IMR-90 (cell line): ENCODE measurements around the gene L1CAM. TPM values are rescaled to one million over a fixed set of nuclear protein-coding genes. Genes with fewer than 3 reads are reported as not detected.

Source experiments
- ATAC-seq: fragments of 200-7000 bp; cut with Tn5 transposase; 2 replicates; pipeline ENCODE4 v1.9.1; 2020; ENCODE audit warnings: low read depth, mild to moderate bottlenecking, moderate library complexity
- BruUV-seq: library from RNA; stranded (reverse); fragments of 400-500 nt; replicated peaks from 2 replicates; lab custom pipeline; 2021; lab: Mats Ljungman, UMichigan
- CTCF ChIA-PET: fragments of 300-600 bp; formaldehyde crosslinking; extraction: SDS; loops from one replicate; lab custom pipeline; 2021; ENCODE audit warnings: antibody characterized with exemption; lab: Yijun Ruan, JAX
- POLR2A ChIA-PET: fragments of 300-600 bp; sonication (Branson Sonifier 250); formaldehyde crosslinking; loops from one replicate; lab custom pipeline; 2022; ENCODE audit warnings: antibody characterized with exemption; ENCODE audit not compliant: unreplicated experiment; lab: Charles Lee
- DNase-seq: peaks from one replicate; pipeline ENCODE4 v3.0.0; 2013
- H2AFZ ChIP-seq: replicated peaks from 2 replicates; pipeline ENCODE3; 2013; ENCODE audit warnings: low read length, mild to moderate bottlenecking; ENCODE audit not compliant: poor library complexity
- H2AK5ac ChIP-seq: 2 replicates; pipeline ENCODE4 v1.6.1; 2013; ENCODE audit warnings: low read depth, low read length, inconsistent platforms
- H2AK9ac ChIP-seq: replicated peaks from 2 replicates; pipeline ENCODE3; 2013; ENCODE audit warnings: mild to moderate bottlenecking, low read depth, low read length, moderate library complexity; ENCODE audit not compliant: poor library complexity
- H2BK120ac ChIP-seq: 2 replicates; pipeline ENCODE4 v1.6.1; 2013; ENCODE audit warnings: low read depth, low read length, inconsistent platforms
- H2BK15ac ChIP-seq: 3 replicates; pipeline ENCODE4 v1.6.1; 2013; ENCODE audit warnings: low read depth, low read length, inconsistent platforms
- H2BK20ac ChIP-seq: 2 replicates; pipeline ENCODE4 v1.6.1; 2013; ENCODE audit warnings: low read depth, mild to moderate bottlenecking, inconsistent platforms, low read length, moderate library complexity
- H2BK5ac ChIP-seq: 2 replicates; pipeline ENCODE4 v1.6.1; 2013; ENCODE audit warnings: mild to moderate bottlenecking, low read depth, low read length, inconsistent platforms; ENCODE audit not compliant: poor library complexity, severe bottlenecking
- H3K14ac ChIP-seq: replicated peaks from 2 replicates; pipeline ENCODE4 v1.6.1; 2013; ENCODE audit warnings: low read depth, low read length, inconsistent platforms
- H3K18ac ChIP-seq: 2 replicates; pipeline ENCODE4 v1.6.1; 2013; ENCODE audit warnings: low read depth, low read length, control low read depth
- H3K23ac ChIP-seq: 2 replicates; pipeline ENCODE4 v1.6.1; 2013; ENCODE audit warnings: low read depth, low read length, inconsistent platforms
- H3K27ac ChIP-seq: 2 replicates; pipeline ENCODE4 v1.5.1; 2013; ENCODE audit warnings: mild to moderate bottlenecking, control low read depth, low read length; ENCODE audit not compliant: insufficient read depth
- H3K27me3 ChIP-seq: 2 replicates; pipeline ENCODE4 v1.6.1; 2013; ENCODE audit warnings: low read length; ENCODE audit not compliant: control insufficient read depth, insufficient read depth
- H3K36me3 ChIP-seq: 2 replicates; pipeline ENCODE4 v1.6.1; 2013; ENCODE audit warnings: low read length, mixed read lengths; ENCODE audit not compliant: control insufficient read depth, insufficient read depth
- H3K4ac ChIP-seq: 2 replicates; pipeline ENCODE4 v1.6.1; 2013; ENCODE audit warnings: low read depth, low read length, inconsistent platforms
- H3K4me1 ChIP-seq: 2 replicates; pipeline ENCODE4 v1.6.1; 2013; ENCODE audit warnings: low read length, mixed read lengths; ENCODE audit not compliant: control insufficient read depth, insufficient read depth
- H3K4me2 ChIP-seq: 2 replicates; pipeline ENCODE4 v1.6.1; 2013; ENCODE audit warnings: low read depth, mild to moderate bottlenecking, control low read depth, low read length, moderate library complexity
- H3K4me3 ChIP-seq: 2 replicates; pipeline ENCODE4 v1.5.1; 2013; ENCODE audit warnings: low read depth, mild to moderate bottlenecking, control low read depth, low read length, moderate library complexity; ENCODE audit not compliant: insufficient read depth
- H3K56ac ChIP-seq: 2 replicates; pipeline ENCODE4 v1.6.1; 2013; ENCODE audit warnings: low read length, inconsistent platforms; ENCODE audit not compliant: insufficient read depth; ENCODE audit errors: extremely low read depth
- H3K79me1 ChIP-seq, 2 experiments: 2 replicates each; pipeline ENCODE4 v1.6.1; 2013; ENCODE audit warnings: low read length in 2 of 2, inconsistent platforms in 1 of 2, low read depth in 1 of 2
- H3K9ac ChIP-seq: 2 replicates; pipeline ENCODE4 v1.6.1; 2013; ENCODE audit warnings: low read depth, low read length, control low read depth
- H3K9me1 ChIP-seq: 2 replicates; pipeline ENCODE4 v1.6.1; 2013; ENCODE audit warnings: low read length, inconsistent platforms; ENCODE audit not compliant: insufficient read depth
- H3K9me3 ChIP-seq: 2 replicates; pipeline ENCODE4 v1.6.1; 2013; ENCODE audit warnings: low read length; ENCODE audit not compliant: control insufficient read depth, insufficient read depth
- H4K20me1 ChIP-seq: 2 replicates; pipeline ENCODE4 v1.6.1; 2013; ENCODE audit warnings: low read length, inconsistent platforms; ENCODE audit not compliant: insufficient read depth
- H4K5ac ChIP-seq: 2 replicates; pipeline ENCODE4 v1.6.1; 2013; ENCODE audit warnings: mild to moderate bottlenecking, low read depth, low read length, control low read depth
- H4K8ac ChIP-seq, 2 experiments: 2 replicates each; pipeline ENCODE4 v1.6.1; 2013; ENCODE audit warnings: low read depth in 2 of 2, low read length in 2 of 2, control low read depth in 1 of 2, inconsistent platforms in 1 of 2
- H4K91ac ChIP-seq: 2 replicates; pipeline ENCODE4 v1.6.1; 2013; ENCODE audit warnings: low read depth, low read length, inconsistent platforms; ENCODE audit not compliant: insufficient read depth
- BHLHE40 ChIP-seq: fragments of 150-350 bp; IDR thresholded peaks from 2 replicates; pipeline ENCODE4 v1.6.1; 2016; ENCODE audit warnings: mild to moderate bottlenecking, low read depth, low read length
- CEBPB ChIP-seq: IDR thresholded peaks from 2 replicates; pipeline ENCODE4 v1.6.1; 2012; ENCODE audit warnings: low read depth, low read length, improper control_type of control experiment
- CHD1 ChIP-seq: IDR thresholded peaks from 2 replicates; pipeline ENCODE4 v1.6.1; 2012; ENCODE audit warnings: low read depth, low read length, improper control_type of control experiment
- FOS ChIP-seq: fragments of 150-350 bp; IDR thresholded peaks from 2 replicates; pipeline ENCODE4 v1.6.1; 2016; ENCODE audit warnings: low read depth, low read length
- MAFK ChIP-seq: IDR thresholded peaks from 2 replicates; pipeline ENCODE4 v1.6.1; 2012; ENCODE audit warnings: low read depth, low read length, improper control_type of control experiment
- MAZ ChIP-seq: IDR thresholded peaks from 2 replicates; pipeline ENCODE4 v1.6.1; 2012; ENCODE audit warnings: low read depth, mild to moderate bottlenecking, low read length, improper control_type of control experiment, moderate library complexity, borderline replicate concordance
- MXI1 ChIP-seq: IDR thresholded peaks from 2 replicates; pipeline ENCODE4 v1.6.1; 2012; ENCODE audit warnings: low read depth, mild to moderate bottlenecking, low read length, moderate library complexity, borderline replicate concordance
- NFE2L2 ChIP-seq: fragments of 150-350 bp; IDR thresholded peaks from 2 replicates; pipeline ENCODE4 v1.6.1; 2016; ENCODE audit warnings: low read depth, mild to moderate bottlenecking, low read length
- POLR2A ChIP-seq: IDR thresholded peaks from 2 replicates; pipeline ENCODE4 v1.6.1; 2012; ENCODE audit warnings: mild to moderate bottlenecking, low read depth, low read length
- RAD21 ChIP-seq: IDR thresholded peaks from 2 replicates; pipeline ENCODE4 v1.6.1; 2012; ENCODE audit warnings: low read length, improper control_type of control experiment
- RCOR1 ChIP-seq: IDR thresholded peaks from 2 replicates; pipeline ENCODE4 v1.6.1; 2012; ENCODE audit warnings: mild to moderate bottlenecking, low read length, improper control_type of control experiment; ENCODE audit not compliant: insufficient replicate concordance
- RFX5 ChIP-seq: IDR thresholded peaks from 2 replicates; pipeline ENCODE4 v1.8.0; 2012; ENCODE audit warnings: low read depth, mild to moderate bottlenecking, low read length, moderate library complexity
- SMC3 ChIP-seq: fragments of 150-350 bp; IDR thresholded peaks from 2 replicates; pipeline ENCODE4 v1.6.1; 2016; ENCODE audit warnings: low read depth, mild to moderate bottlenecking, antibody characterized with exemption, low read length, moderate library complexity
- WGBS, 2 experiments: methylation state at CpG; one replicate each; pipeline versions ENCODE4 v1.1.5 to v1.1.7; 2013; ENCODE audit warnings: missing lambda C conversion rate in 2 of 2; ENCODE audit not compliant: insufficient read length in 1 of 2; ENCODE audit errors: extremely low coverage in 2 of 2; 5-methylcytosine and 5-hydroxymethylcytosine counted together
- dilution Hi-C: fragments of 300-500 bp; cut with HindIII; formaldehyde crosslinking; loops from one replicate; pipeline ENCODE4 v1.14.3; 2018; ENCODE audit warnings: low sequenced_read_pairs; ENCODE audit not compliant: unreplicated experiment
- in situ Hi-C: fragments of 300-500 bp; cut with MboI; formaldehyde crosslinking; loops from 3 replicates; pipeline ENCODE4 v1.14.3; 2019; ENCODE audit warnings: low sequenced_read_pairs, inconsistent platforms, mixed read lengths
- intact Hi-C: fragments of 100-400 bp; cut with micrococcal nuclease; formaldehyde crosslinking; loops from 2 replicates; pipeline ENCODE4 v1.10.0; 2022
- polyA plus RNA-seq, 3 experiments: library from polyadenylated mRNA; depleted of rRNA; stranded (reverse); fragments of >200 nt; gene quantifications; 2 replicates each; pipeline ENCODE4 v1.2.3, GENCODE V29; 2012; ENCODE audit warnings: low replicate concordance in 1 of 3
- total RNA-seq: library from RNA; depleted of rRNA; stranded (reverse); fragments of >200 nt; gene quantifications from 2 replicates; pipeline ENCODE4 v1.2.3, GENCODE V29; 2012
- TF ChIP-seq, protein P1 (sequence below): fragments of 150-350 bp; IDR thresholded peaks from 2 replicates; pipeline ENCODE4 v1.6.1; 2016; ENCODE audit warnings: low read depth, mild to moderate bottlenecking, low read length, moderate library complexity, borderline replicate concordance
- TF ChIP-seq, protein P2 (sequence below): conservative IDR thresholded peaks from 2 replicates; pipeline ENCODE4 v1.5.1; 2012; ENCODE audit warnings: mild to moderate bottlenecking, low read depth, low read length, improper control_type of control experiment
- TF ChIP-seq, protein P3 (sequence below): fragments of 150-350 bp; IDR thresholded peaks from 2 replicates; pipeline ENCODE4 v1.6.1; 2017; ENCODE audit warnings: mild to moderate bottlenecking, antibody characterized with exemption, low read length, low read depth

Gene L1CAM
- total and polyA plus RNA-seq, 2 of the 4 experiments (the other 2 are of a cell fraction) = 0.36 to 1.9 TPM

DNA sequence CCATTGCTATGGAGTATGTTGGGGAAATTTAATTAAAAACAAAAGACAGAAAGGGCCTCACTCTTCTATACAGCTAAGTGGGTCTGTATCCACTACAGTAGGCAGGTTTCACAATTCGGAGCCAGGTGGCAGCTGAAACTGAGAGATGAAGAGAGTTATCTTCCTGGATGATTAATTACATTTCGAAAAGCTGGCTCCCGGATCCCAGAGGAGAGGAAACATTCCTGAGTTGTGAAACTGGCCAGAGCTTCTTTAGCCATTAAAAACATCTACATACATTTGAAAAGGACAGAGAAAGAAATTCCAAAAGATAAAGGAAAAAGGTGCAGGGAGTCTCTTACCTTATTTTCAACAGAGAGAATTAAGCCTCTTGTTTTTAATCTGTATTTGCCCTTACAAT, 40.1 kb downstream of the L1CAM start:
- intact Hi-C loops = no loop called here

More for the DNA sequence above, 40.1 kb downstream of the L1CAM start:
- no peak overlapping the region for H2AK5ac ChIP-seq
- ATAC-seq (no peak), DNase-seq (no peak)
- no peaks in the 10 kb centered on the region for H3K4me1 ChIP-seq
- H3K79me1 ChIP-seq = no peaks in the 10 kb centered on the region
- H3K27me3 ChIP-seq = peaks cover 26% of the 10 kb centered on the region
- no peak overlapping the region for H2BK20ac ChIP-seq
- H3K4me3 ChIP-seq = no peak overlapping the region
- H2AFZ ChIP-seq = no peak overlapping the region
- H3K9me3 ChIP-seq = peaks cover 4% of the 10 kb centered on the region
- H2AK9ac ChIP-seq = no peak overlapping the region
- H3K4me2 ChIP-seq = no peak overlapping the region
- no peak overlapping the region for H2BK120ac ChIP-seq
- no peak overlapping the region for H4K8ac ChIP-seq
- WGBS, 2 experiments = no CpG with 5 or more reads among the region's 3 CpGs
- dilution Hi-C loops = no loop called here
- no peak overlapping the region for H2BK15ac ChIP-seq
- ChIA-PET CTCF (no interaction called here), POLR2A (no interaction called here)
- no peak overlapping the region for H4K5ac ChIP-seq
- no peak overlapping the region for H3K23ac ChIP-seq
- in situ Hi-C loops = no loop called here
- TF ChIP-seq FOS (no peak), MXI1 (no peak), RAD21 (no peak), NFE2L2 (no peak), MAZ (no peak), SMC3 (no peak), BHLHE40 (no peak), CHD1 (no peak), RFX5 (no peak), RCOR1 (no peak), CEBPB (no peak), MAFK (no peak), POLR2A (no peak)
- TF ChIP-seq, protein P1, sequence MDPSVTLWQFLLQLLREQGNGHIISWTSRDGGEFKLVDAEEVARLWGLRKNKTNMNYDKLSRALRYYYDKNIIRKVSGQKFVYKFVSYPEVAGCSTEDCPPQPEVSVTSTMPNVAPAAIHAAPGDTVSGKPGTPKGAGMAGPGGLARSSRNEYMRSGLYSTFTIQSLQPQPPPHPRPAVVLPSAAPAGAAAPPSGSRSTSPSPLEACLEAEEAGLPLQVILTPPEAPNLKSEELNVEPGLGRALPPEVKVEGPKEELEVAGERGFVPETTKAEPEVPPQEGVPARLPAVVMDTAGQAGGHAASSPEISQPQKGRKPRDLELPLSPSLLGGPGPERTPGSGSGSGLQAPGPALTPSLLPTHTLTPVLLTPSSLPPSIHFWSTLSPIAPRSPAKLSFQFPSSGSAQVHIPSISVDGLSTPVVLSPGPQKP = no peak
- TF ChIP-seq, protein P2, sequence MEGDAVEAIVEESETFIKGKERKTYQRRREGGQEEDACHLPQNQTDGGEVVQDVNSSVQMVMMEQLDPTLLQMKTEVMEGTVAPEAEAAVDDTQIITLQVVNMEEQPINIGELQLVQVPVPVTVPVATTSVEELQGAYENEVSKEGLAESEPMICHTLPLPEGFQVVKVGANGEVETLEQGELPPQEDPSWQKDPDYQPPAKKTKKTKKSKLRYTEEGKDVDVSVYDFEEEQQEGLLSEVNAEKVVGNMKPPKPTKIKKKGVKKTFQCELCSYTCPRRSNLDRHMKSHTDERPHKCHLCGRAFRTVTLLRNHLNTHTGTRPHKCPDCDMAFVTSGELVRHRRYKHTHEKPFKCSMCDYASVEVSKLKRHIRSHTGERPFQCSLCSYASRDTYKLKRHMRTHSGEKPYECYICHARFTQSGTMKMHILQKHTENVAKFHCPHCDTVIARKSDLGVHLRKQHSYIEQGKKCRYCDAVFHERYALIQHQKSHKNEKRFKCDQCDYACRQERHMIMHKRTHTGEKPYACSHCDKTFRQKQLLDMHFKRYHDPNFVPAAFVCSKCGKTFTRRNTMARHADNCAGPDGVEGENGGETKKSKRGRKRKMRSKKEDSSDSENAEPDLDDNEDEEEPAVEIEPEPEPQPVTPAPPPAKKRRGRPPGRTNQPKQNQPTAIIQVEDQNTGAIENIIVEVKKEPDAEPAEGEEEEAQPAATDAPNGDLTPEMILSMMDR = no peak
- TF ChIP-seq, protein P3, sequence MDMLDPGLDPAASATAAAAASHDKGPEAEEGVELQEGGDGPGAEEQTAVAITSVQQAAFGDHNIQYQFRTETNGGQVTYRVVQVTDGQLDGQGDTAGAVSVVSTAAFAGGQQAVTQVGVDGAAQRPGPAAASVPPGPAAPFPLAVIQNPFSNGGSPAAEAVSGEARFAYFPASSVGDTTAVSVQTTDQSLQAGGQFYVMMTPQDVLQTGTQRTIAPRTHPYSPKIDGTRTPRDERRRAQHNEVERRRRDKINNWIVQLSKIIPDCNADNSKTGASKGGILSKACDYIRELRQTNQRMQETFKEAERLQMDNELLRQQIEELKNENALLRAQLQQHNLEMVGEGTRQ = no peak
- H4K20me1 ChIP-seq = no peaks in the 10 kb centered on the region
- no peak overlapping the region for H3K18ac ChIP-seq
- H3K9me1 ChIP-seq = no peaks in the 10 kb centered on the region
- H3K36me3 ChIP-seq = no peaks in the 10 kb centered on the region
- BruUV-seq = no TSS peak
- no peak overlapping the region for H3K9ac ChIP-seq
- H3K56ac ChIP-seq = no peak overlapping the region
- H3K4ac ChIP-seq = no peak overlapping the region
- H2BK5ac ChIP-seq = no peak overlapping the region
- H3K27ac ChIP-seq = no peak overlapping the region
- H4K91ac ChIP-seq = no peak overlapping the region
- no peak overlapping the region for H3K14ac ChIP-seq
